HCT116 (cell line): ENCODE results near the gene CDH13.

Experiments used
- CEBPB ChIP-seq: IDR thresholded peaks from 2 replicates; pipeline ENCODE4 v1.6.1; 2012; ENCODE audit warnings: low read depth
- ELF1 ChIP-seq: IDR thresholded peaks from 2 replicates; pipeline ENCODE4 v1.6.1; 2012; ENCODE audit warnings: low read depth, borderline replicate concordance
- EZH2 ChIP-seq: fragments of 200-600 bp; sonication (generic); IDR thresholded peaks from 2 replicates; pipeline ENCODE4 v1.6.1; 2017; ENCODE audit warnings: antibody characterized with exemption, mixed run types
- FOSL1 ChIP-seq: IDR thresholded peaks from 2 replicates; pipeline ENCODE4 v1.6.1; 2012; ENCODE audit warnings: low read depth
- POLR2A ChIP-seq: IDR thresholded peaks from 2 replicates; pipeline ENCODE4 v1.7.0; 2011; ENCODE audit warnings: borderline replicate concordance; ENCODE audit not compliant: insufficient read depth, insufficient read length; ENCODE audit errors: extremely low read depth
- RAD21 ChIP-seq: IDR thresholded peaks from 2 replicates; pipeline ENCODE4 v1.6.1; 2012; ENCODE audit warnings: low read depth, mild to moderate bottlenecking
- SIN3A ChIP-seq: IDR thresholded peaks from 2 replicates; pipeline ENCODE4 v1.6.1; 2012; ENCODE audit warnings: low read depth
- SP1 ChIP-seq: IDR thresholded peaks from 2 replicates; pipeline ENCODE4 v1.6.1; 2012; ENCODE audit warnings: low read depth
- YY1 ChIP-seq: IDR thresholded peaks from 2 replicates; pipeline ENCODE4 v1.6.1; 2011; ENCODE audit warnings: low read length, low read depth, moderate library complexity, mild to moderate bottlenecking; ENCODE audit not compliant: insufficient replicate concordance; ENCODE audit errors: extremely low read depth
- ZFX ChIP-seq: fragments of 450-650 bp; IDR thresholded peaks from 2 replicates; pipeline ENCODE4 v1.6.1; 2017
- TF ChIP-seq, protein P1 (sequence below), 3 experiments: fragments of 200-600 bp in 1 of 3; sonication (generic) in 1 of 3; IDR thresholded peaks in 2 of 3; conservative IDR thresholded peaks in 1 of 3; 2 replicates each; pipeline ENCODE4 v1.5.1; 2012 to 2017; ENCODE audit warnings: low read depth in 2 of 3, low read length in 2 of 3, antibody characterized with exemption in 1 of 3, borderline replicate concordance in 1 of 3, control low read depth in 1 of 3, mild to moderate bottlenecking in 1 of 3, mixed read lengths in 1 of 3, mixed run types in 1 of 3, moderate library complexity in 1 of 3; ENCODE audit not compliant: insufficient read depth in 1 of 3

- TF ChIP-seq, protein P1, sequence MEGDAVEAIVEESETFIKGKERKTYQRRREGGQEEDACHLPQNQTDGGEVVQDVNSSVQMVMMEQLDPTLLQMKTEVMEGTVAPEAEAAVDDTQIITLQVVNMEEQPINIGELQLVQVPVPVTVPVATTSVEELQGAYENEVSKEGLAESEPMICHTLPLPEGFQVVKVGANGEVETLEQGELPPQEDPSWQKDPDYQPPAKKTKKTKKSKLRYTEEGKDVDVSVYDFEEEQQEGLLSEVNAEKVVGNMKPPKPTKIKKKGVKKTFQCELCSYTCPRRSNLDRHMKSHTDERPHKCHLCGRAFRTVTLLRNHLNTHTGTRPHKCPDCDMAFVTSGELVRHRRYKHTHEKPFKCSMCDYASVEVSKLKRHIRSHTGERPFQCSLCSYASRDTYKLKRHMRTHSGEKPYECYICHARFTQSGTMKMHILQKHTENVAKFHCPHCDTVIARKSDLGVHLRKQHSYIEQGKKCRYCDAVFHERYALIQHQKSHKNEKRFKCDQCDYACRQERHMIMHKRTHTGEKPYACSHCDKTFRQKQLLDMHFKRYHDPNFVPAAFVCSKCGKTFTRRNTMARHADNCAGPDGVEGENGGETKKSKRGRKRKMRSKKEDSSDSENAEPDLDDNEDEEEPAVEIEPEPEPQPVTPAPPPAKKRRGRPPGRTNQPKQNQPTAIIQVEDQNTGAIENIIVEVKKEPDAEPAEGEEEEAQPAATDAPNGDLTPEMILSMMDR (IDR thresholded peaks at IDR 0.05 in 2 of 3, conservative IDR thresholded peaks at IDR 0.05 in 1 of 3; ENCODE audit: borderline replicate concordance in 1 of 3, insufficient read depth in 1 of 3, low read depth in 2 of 3, low read length in 2 of 3) = no peak
- TF ChIP-seq EZH2 (no peak), CEBPB (no peak), POLR2A (no peak), ZFX (no peak), RAD21 (no peak), YY1 (no peak), FOSL1 (no peak), SIN3A (no peak), SP1 (no peak), ELF1 (no peak)
Measured at GRCh38 chr16:82867485-82867884, 240.7 kb downstream of the CDH13 start.
